Gastroesophageal sphincter (tissue), 4 donors: ENCODE data around the gene SEMA3D. TPM values are rescaled to one million over a fixed set of nuclear protein-coding genes. Genes with fewer than 3 reads are reported as not detected.

Experiments used
- ATAC-seq: fragments of 150-250 bp; one replicate; pipeline ENCODE4 v1.9.1; 2016; ENCODE audit warnings: mild to moderate bottlenecking, moderate library complexity
- H3K27ac ChIP-seq, 4 donors: fragments of 200-600 bp; sonication (generic) in 3 of 4; 1 replicate in 3 of 4; 2 replicates in 1 of 4; pipeline ENCODE4 v1.5.1; 2016 to 2019
- H3K27me3 ChIP-seq: fragments of 200-600 bp; sonication (generic); one replicate; pipeline ENCODE4 v1.5.1; 2019
- H3K36me3 ChIP-seq, 2 donors: fragments of 200-600 bp; sonication (generic); one replicate each; pipeline ENCODE4 v1.5.1; 2019; ENCODE audit warnings: control low read depth in 1 of 2
- H3K4me1 ChIP-seq, 3 donors: fragments of 200-600 bp; sonication (generic); 1 replicate in 2 of 3; 2 replicates in 1 of 3; pipeline ENCODE4 v1.5.1; 2016 to 2019; ENCODE audit warnings: control low read depth in 2 of 3
- H3K4me3 ChIP-seq, 2 donors: fragments of 200-600 bp; sonication (generic); one replicate each; pipeline ENCODE4 v1.5.1; 2019; ENCODE audit warnings: mild to moderate bottlenecking in 1 of 2, moderate library complexity in 1 of 2
- H3K9me3 ChIP-seq, 3 donors: fragments of 200-600 bp; sonication (generic); one replicate each; pipeline ENCODE4 v1.5.1; 2017 to 2019; ENCODE audit warnings: control low read depth in 2 of 3
- CTCF ChIP-seq, 4 experiments: fragments of 200-600 bp in 2 of 4; fragments of 450-650 bp in 2 of 4; sonication (generic) in 1 of 4; IDR thresholded peaks; one replicate each; pipeline ENCODE4 v1.5.1; 2017 to 2019; ENCODE audit warnings: antibody characterized with exemption in 4 of 4, mild to moderate bottlenecking in 2 of 4, moderate library complexity in 2 of 4
- EP300 ChIP-seq: sonication (generic); formaldehyde crosslinking; IDR thresholded peaks from one replicate; pipeline ENCODE4 v1.6.1; 2017; ENCODE audit warnings: antibody characterized with exemption, mild to moderate bottlenecking
- POLR2A ChIP-seq, 2 donors: fragments of 450-650 bp; IDR thresholded peaks; one replicate each; pipeline ENCODE4 v1.6.1; 2017; ENCODE audit warnings: antibody characterized with exemption in 2 of 2, mild to moderate bottlenecking in 2 of 2, moderate library complexity in 1 of 2
- POLR2AphosphoS5 ChIP-seq: sonication (generic); formaldehyde crosslinking; IDR thresholded peaks from one replicate; pipeline ENCODE4 v1.6.1; 2017; ENCODE audit warnings: antibody characterized with exemption
- WGBS, 2 donors: methylation state at CpG; one replicate each; pipeline ENCODE4 v1.1.5; 2018; ENCODE audit warnings: low coverage in 1 of 2; 5-methylcytosine and 5-hydroxymethylcytosine counted together
- total RNA-seq, 4 donors: library from RNA; depleted of rRNA; stranded (reverse); fragments of >200 nt; gene quantifications; one replicate each; pipeline ENCODE4 v1.1.0, GENCODE V29; 2016

Gene SEMA3D
- total RNA-seq, 4 donors from 2014 or later: 0.27 to 24.6 (median 6.5) TPM

GRCh38 chr7:84970670-84971069 is 216.2 kb downstream of the SEMA3D start:
- H3K36me3 ChIP-seq: no peaks in the 10 kb centered on the region
- no peak for ATAC-seq
- peak overlapping the region in 3 of 4 donors; percentile 32 to 68 (median 63) for H3K27ac ChIP-seq
- peaks cover 0 to 21% (median 6%) of the 10 kb centered on the region in 3 donors for H3K4me1 ChIP-seq
- no peak overlapping the region for H3K4me3 ChIP-seq
- H3K27me3 ChIP-seq: no peaks in the 10 kb centered on the region
- no peak for TF ChIP-seq POLR2AphosphoS5
- TF ChIP-seq EP300: no peak
- no peak for TF ChIP-seq POLR2A (IDR thresholded peaks at IDR 0.05)
- no peak for TF ChIP-seq CTCF (IDR thresholded peaks at IDR 0.05)
- H3K9me3 ChIP-seq: no peaks in the 10 kb centered on the region

GRCh38 chr7:84953234-84953633 is 233.6 kb downstream of the SEMA3D start:
- no peaks in the 10 kb centered on the region for H3K9me3 ChIP-seq
- no peak for ATAC-seq
- no peaks in the 10 kb centered on the region for H3K36me3 ChIP-seq
- no peaks in the 10 kb centered on the region for H3K27me3 ChIP-seq
- H3K4me1 ChIP-seq: no peaks in the 10 kb centered on the region
- no peak overlapping the region for H3K4me3 ChIP-seq
- H3K27ac ChIP-seq: no peak overlapping the region
- TF ChIP-seq CTCF (IDR thresholded peaks at IDR 0.05) (no peak), POLR2AphosphoS5 (no peak), EP300 (no peak), POLR2A (IDR thresholded peaks at IDR 0.05) (no peak)
- 69 to 76% methylated on average over 5 of the region's 5 CpGs for WGBS, 2 donors

- H3K4me3 ChIP-seq: no peak overlapping the region
- H3K36me3 ChIP-seq: no peaks in the 10 kb centered on the region
- H3K27me3 ChIP-seq: no peaks in the 10 kb centered on the region
- no peak overlapping the region for H3K27ac ChIP-seq
- ATAC-seq: no peak
- TF ChIP-seq POLR2A (IDR thresholded peaks at IDR 0.05) (no peak), EP300 (no peak), CTCF (IDR thresholded peaks at IDR 0.05) (no peak), POLR2AphosphoS5 (no peak)
- no peaks in the 10 kb centered on the region for H3K9me3 ChIP-seq
- peaks cover 0 to 9% (median 0%) of the 10 kb centered on the region in 3 donors for H3K4me1 ChIP-seq
Observed at GRCh38 chr7:84950836-84951235, 236.0 kb downstream of the SEMA3D start.

GRCh38 chr7:84949501-84949900 is 237.4 kb downstream of the SEMA3D start:
- ATAC-seq: no peak
- Histone ChIP-seq H3K27me3 (no peaks in the 10 kb centered on the region), H3K9me3 (no peaks in the 10 kb centered on the region), H3K27ac (no peak overlapping the region), H3K4me1 (peaks cover 0 to 9% (median 0%) of the 10 kb centered on the region in 3 donors), H3K4me3 (no peak overlapping the region), H3K36me3 (no peaks in the 10 kb centered on the region)
- TF ChIP-seq POLR2A (IDR thresholded peaks at IDR 0.05) (no peak), POLR2AphosphoS5 (no peak), CTCF (IDR thresholded peaks at IDR 0.05) (no peak), EP300 (no peak)
- 67 to 73% methylated on average over 2 of the region's 2 CpGs for WGBS, 2 donors

- Histone ChIP-seq H3K27me3 (no peaks in the 10 kb centered on the region), H3K4me1 (peaks cover 0 to 9% (median 0%) of the 10 kb centered on the region in 3 donors), H3K4me3 (no peak overlapping the region), H3K27ac (no peak overlapping the region), H3K36me3 (no peaks in the 10 kb centered on the region), H3K9me3 (no peaks in the 10 kb centered on the region)
- TF ChIP-seq EP300 (no peak), CTCF (IDR thresholded peaks at IDR 0.05) (no peak), POLR2AphosphoS5 (no peak), POLR2A (IDR thresholded peaks at IDR 0.05) (no peak)
- ATAC-seq: no peak
- WGBS, 2 donors: 73 to 88% methylated on average over 1 of the region's 1 CpG
Observed at GRCh38 chr7:84949067-84949466, 237.8 kb downstream of the SEMA3D start.
